GM21367 (cell line): ENCODE results near the gene YBX1.
"Not testable (repeated sequence)": the region's sequence is repeated elsewhere in the genome, so short reads cannot be mapped to it uniquely, and the experiment has no call there.

Experiments
- ATAC-seq: cut with Tn5 transposase; IDR thresholded peaks from one replicate; pipeline ENCODE4 v1.9.1; 2021; ENCODE audit not compliant: unreplicated experiment

The YBX1 gene

GRCh38 chr1:42748021-42748420 lies 65.8 kb downstream of the YBX1 start:
- ATAC-seq: no peak

- ATAC-seq: no peak
Measured at GRCh38 chr1:42748461-42749410, 66.5 kb downstream of the YBX1 start.

GRCh38 chr1:42750041-42750440 lies 67.8 kb downstream of the YBX1 start:
- ATAC-seq: no peak

- not testable (repeated sequence) for ATAC-seq
Measured at GRCh38 chr1:42751511-42752070, 69.4 kb downstream of the YBX1 start.

- ATAC-seq: no peak
Measured at GRCh38 chr1:42752284-42752683, 70.1 kb downstream of the YBX1 start.

- ATAC-seq: no peak
Measured at GRCh38 chr1:42753070-42753469, 70.9 kb downstream of the YBX1 start.
